PFSK-1 (cell line): ENCODE results near the gene SLC6A5.

Source experiments
- POLR2AphosphoS5 ChIP-seq: IDR thresholded peaks from 2 replicates; pipeline ENCODE4 v1.6.1; 2012; ENCODE audit warnings: low read depth, mild to moderate bottlenecking, control low read depth, low read length, moderate library complexity
- SIN3A ChIP-seq: IDR thresholded peaks from 2 replicates; pipeline ENCODE4 v1.6.1; 2012; ENCODE audit warnings: mild to moderate bottlenecking, low read length, moderate library complexity, borderline replicate concordance; ENCODE audit not compliant: insufficient read depth
- TAF1 ChIP-seq: IDR thresholded peaks from 2 replicates; pipeline ENCODE4 v1.6.1; 2012; ENCODE audit warnings: low read length, control low read depth, borderline replicate concordance; ENCODE audit not compliant: insufficient read depth
- TF ChIP-seq, protein P1 (sequence below), 2 experiments: IDR thresholded peaks; 2 replicates each; pipeline versions ENCODE4 v1.6.1 to v1.8.0; 2011 to 2012; ENCODE audit warnings: low read depth in 2 of 2, low read length in 2 of 2, control low read depth in 1 of 2, inconsistent platforms in 1 of 2, mild to moderate bottlenecking in 1 of 2, moderate library complexity in 1 of 2; ENCODE audit not compliant: insufficient read depth in 1 of 2

DNA sequence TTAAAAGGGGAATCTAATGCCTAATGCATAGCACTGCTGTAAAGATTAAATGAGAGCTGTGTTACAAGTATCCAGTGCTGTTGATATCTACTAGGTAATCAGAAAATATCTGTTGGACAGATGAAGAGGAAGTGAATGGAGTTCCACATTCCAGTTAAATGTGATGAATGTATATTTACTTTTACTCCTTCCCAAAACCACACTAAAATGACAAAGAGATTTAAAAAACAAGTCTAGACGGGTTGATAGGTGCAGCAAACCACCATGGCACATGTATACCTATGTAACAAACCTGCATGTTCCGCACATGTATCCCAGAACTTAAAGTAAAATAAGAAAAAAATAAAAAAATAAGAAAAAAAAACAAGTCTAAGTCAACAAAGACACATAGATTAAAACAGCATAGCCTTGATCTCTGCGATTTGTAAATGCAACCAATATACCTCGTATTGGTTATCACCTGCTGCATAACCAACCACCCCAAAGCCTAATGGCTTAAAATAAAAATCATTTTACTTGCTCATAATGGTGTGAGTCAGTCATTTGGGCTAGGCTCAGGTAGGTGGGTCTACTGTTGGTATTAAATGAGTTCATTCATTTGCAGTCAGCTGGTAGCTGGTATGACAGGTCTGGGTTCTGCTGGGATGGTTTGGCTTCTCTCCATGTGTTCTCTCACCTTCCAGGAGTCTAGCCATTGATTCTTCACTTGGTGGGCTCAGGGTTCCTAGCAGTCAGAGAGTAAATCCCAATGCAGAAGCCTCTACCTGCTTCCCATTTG is 39.7 kb upstream of the SLC6A5 start:
- TF ChIP-seq TAF1 (no peak), POLR2AphosphoS5 (no peak), SIN3A (no peak)
- TF ChIP-seq, protein P1, sequence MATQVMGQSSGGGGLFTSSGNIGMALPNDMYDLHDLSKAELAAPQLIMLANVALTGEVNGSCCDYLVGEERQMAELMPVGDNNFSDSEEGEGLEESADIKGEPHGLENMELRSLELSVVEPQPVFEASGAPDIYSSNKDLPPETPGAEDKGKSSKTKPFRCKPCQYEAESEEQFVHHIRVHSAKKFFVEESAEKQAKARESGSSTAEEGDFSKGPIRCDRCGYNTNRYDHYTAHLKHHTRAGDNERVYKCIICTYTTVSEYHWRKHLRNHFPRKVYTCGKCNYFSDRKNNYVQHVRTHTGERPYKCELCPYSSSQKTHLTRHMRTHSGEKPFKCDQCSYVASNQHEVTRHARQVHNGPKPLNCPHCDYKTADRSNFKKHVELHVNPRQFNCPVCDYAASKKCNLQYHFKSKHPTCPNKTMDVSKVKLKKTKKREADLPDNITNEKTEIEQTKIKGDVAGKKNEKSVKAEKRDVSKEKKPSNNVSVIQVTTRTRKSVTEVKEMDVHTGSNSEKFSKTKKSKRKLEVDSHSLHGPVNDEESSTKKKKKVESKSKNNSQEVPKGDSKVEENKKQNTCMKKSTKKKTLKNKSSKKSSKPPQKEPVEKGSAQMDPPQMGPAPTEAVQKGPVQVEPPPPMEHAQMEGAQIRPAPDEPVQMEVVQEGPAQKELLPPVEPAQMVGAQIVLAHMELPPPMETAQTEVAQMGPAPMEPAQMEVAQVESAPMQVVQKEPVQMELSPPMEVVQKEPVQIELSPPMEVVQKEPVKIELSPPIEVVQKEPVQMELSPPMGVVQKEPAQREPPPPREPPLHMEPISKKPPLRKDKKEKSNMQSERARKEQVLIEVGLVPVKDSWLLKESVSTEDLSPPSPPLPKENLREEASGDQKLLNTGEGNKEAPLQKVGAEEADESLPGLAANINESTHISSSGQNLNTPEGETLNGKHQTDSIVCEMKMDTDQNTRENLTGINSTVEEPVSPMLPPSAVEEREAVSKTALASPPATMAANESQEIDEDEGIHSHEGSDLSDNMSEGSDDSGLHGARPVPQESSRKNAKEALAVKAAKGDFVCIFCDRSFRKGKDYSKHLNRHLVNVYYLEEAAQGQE (IDR thresholded peaks at IDR 0.05; ENCODE audit: insufficient read depth in 1 of 2, low read depth in 2 of 2, low read length in 2 of 2), result no peak
